RWPE2 (cell line): ENCODE measurements around the gene ENO3.
"Not testable (repeated sequence)": the region's sequence is repeated elsewhere in the genome, so short reads cannot be mapped to it uniquely, and the experiment has no call there.

Source experiments
- ATAC-seq: fragments of 200-7000 bp; cut with Tn5 transposase; 3 replicates; pipeline ENCODE4 v1.9.1; 2021; ENCODE audit warnings: low read depth
- DNase-seq: peaks from one replicate; pipeline ENCODE4 v3.0.0-alpha.2; 2020; ENCODE audit warnings: low spot score
- H3K27ac ChIP-seq: fragments of 450-650 bp; 2 replicates; pipeline ENCODE4 v1.5.1; 2017; ENCODE audit warnings: mild to moderate bottlenecking; ENCODE audit not compliant: poor library complexity, severe bottlenecking
- H3K27me3 ChIP-seq: fragments of 250-450 bp; sonication (Bioruptor Pico); 2 replicates; pipeline ENCODE4 v1.5.1; 2021; ENCODE audit warnings: mild to moderate bottlenecking, moderate library complexity; ENCODE audit not compliant: insufficient read depth, poor library complexity, severe bottlenecking
- H3K36me3 ChIP-seq: fragments of 250-450 bp; sonication (Bioruptor Pico); 2 replicates; pipeline ENCODE4 v1.5.1; 2020; ENCODE audit warnings: low read depth, mild to moderate bottlenecking, moderate library complexity
- H3K4me1 ChIP-seq: fragments of 250-450 bp; sonication (Bioruptor Pico); 2 replicates; pipeline ENCODE4 v1.5.1; 2021; ENCODE audit warnings: mild to moderate bottlenecking, moderate library complexity; ENCODE audit not compliant: insufficient read depth, poor library complexity, severe bottlenecking
- H3K4me3 ChIP-seq: fragments of 250-450 bp; sonication (Bioruptor Pico); 2 replicates; pipeline ENCODE4 v1.5.1; 2021; ENCODE audit warnings: mild to moderate bottlenecking, moderate library complexity; ENCODE audit not compliant: severe bottlenecking
- H3K9me3 ChIP-seq: fragments of 250-450 bp; sonication (Bioruptor Pico); 2 replicates; pipeline ENCODE4 v1.5.1; 2021; ENCODE audit warnings: mild to moderate bottlenecking, moderate library complexity; ENCODE audit not compliant: severe bottlenecking
- TF ChIP-seq, protein P1 (sequence below): fragments of 450-650 bp; IDR thresholded peaks from one replicate; pipeline ENCODE4 v1.5.1; 2017; ENCODE audit warnings: mild to moderate bottlenecking, moderate library complexity; ENCODE audit not compliant: poor library complexity, severe bottlenecking

The ENO3 gene

DNA sequence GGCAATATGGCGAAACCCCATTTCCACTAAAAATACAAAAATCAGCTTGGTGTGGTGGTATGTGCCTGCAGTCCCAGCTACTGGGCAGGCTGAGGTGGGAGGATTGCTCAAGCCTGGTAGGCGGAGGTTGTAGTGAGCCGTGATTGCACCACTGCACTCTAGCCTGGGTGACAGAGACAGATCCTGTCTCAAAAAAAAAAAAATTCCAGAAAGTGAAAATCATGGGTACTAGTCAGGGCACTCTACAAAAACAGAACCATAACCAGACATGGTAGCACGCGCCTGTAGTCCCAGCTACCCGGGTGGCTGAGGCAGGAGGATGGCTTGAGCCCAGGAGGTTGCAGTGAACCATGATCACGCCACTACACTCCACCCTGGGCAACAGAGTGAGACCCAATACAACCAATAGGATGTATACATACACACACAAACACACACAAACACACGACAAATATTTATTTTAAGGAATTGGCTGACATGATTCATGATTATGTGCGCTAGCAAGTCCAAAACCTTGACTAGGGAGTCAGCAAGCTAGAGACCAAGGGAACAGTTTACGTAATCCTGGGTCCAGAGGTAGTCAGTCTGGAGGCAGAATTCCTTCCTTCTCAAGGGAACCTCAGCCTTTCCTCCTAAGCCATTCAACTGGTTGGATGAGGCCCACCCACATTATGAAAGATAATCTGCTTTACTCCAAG, 30.4 kb upstream of the ENO3 start:
- Histone ChIP-seq H3K36me3 (no peaks in the 10 kb centered on the region), H3K4me3 (no peak overlapping the region), H3K27ac (no peak overlapping the region), H3K9me3 (no peaks in the 10 kb centered on the region), H3K27me3 (no peaks in the 10 kb centered on the region), H3K4me1 (no peaks in the 10 kb centered on the region)
- ATAC-seq (peak; percentile 50; the same call in 1 of the 3 replicates), DNase-seq (no peak)
- TF ChIP-seq, protein P1, sequence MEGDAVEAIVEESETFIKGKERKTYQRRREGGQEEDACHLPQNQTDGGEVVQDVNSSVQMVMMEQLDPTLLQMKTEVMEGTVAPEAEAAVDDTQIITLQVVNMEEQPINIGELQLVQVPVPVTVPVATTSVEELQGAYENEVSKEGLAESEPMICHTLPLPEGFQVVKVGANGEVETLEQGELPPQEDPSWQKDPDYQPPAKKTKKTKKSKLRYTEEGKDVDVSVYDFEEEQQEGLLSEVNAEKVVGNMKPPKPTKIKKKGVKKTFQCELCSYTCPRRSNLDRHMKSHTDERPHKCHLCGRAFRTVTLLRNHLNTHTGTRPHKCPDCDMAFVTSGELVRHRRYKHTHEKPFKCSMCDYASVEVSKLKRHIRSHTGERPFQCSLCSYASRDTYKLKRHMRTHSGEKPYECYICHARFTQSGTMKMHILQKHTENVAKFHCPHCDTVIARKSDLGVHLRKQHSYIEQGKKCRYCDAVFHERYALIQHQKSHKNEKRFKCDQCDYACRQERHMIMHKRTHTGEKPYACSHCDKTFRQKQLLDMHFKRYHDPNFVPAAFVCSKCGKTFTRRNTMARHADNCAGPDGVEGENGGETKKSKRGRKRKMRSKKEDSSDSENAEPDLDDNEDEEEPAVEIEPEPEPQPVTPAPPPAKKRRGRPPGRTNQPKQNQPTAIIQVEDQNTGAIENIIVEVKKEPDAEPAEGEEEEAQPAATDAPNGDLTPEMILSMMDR = no peak

DNA sequence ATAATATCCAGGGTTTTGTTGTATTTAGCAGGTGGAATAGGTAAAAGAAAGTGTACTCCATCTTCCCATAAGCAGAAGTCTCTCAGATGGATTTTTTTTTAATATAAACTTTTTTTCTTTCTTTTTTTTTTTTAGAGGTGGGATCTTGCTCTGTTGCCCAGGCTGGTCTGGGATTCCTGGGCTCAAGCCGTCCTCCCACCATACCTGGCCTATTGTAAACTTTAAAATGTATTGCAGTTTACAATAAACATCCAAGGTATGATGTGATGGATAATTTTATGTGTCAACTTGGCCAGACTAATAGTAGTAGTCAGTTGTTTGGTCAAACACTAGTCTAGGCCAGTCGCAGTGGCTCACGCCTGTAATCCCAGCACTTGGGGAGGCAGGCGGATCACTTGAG, 29.6 kb upstream of the ENO3 start:
- Histone ChIP-seq H3K36me3 (no peaks in the 10 kb centered on the region), H3K27ac (no peak overlapping the region), H3K4me3 (no peak overlapping the region), H3K9me3 (no peaks in the 10 kb centered on the region), H3K4me1 (no peaks in the 10 kb centered on the region), H3K27me3 (no peaks in the 10 kb centered on the region)
- DNase-seq (no peak), ATAC-seq (no peak)
- TF ChIP-seq, protein P1 = no peak

DNA sequence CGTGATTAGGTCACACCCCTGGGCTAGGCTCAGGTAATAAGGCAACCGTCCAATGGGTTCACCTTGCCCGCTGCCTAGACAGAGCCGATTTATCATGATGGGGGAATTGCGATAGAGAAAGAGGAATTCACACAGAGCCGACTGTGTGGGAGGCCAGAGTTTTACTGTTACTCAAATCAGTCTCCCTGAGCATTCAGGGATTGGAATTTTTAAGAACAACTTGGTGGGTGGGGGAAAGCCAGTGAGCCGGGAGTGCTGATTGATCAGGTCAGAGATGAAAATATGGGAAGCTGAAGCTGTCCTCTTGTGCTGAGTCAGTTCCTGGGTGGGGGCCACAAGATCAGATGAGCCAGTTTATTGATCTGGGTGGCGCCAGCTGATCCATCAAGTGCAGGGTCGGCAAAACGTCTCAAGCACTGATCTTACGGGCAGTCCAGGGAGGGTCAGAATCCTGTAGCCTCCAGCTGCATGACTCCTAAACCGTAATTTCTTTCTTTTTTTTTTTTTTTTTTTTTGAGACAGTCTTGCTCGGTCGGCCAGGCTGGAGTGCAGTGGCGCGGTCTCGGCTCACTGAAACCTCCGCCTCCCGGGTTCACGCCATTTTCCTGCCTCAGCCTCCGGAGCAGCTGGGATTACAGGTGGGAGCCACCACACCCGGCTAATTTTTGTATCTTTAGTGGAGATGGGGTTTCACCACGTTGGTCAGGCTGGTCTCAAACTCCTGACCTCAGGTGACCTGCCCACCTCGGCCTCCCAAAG, 24.2 kb upstream of the ENO3 start:
- H3K36me3 ChIP-seq, H3K27me3 ChIP-seq, H3K4me3 ChIP-seq, ATAC-seq, H3K4me1 ChIP-seq, DNase-seq, H3K9me3 ChIP-seq, H3K27ac ChIP-seq: not testable (repeated sequence)

DNA sequence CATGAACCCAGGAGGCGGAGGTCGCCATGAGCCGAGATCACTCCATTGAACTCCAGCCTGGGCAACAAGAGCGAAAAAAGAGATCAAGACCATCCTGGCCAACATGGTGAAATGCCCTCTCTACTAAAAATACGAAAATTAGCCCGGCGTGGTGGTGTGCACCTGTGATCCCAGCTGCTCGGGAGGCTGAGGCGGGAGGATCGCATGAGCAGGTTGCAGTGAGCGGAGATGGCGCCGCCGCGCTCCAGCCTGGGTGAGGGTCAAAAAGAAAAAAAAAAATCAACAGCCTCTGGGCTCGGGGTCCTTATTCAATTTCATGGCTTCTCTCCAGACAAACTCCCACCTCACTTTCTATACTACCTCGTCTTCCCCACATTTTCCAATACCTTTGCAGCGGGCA, 22.0 kb upstream of the ENO3 start:
- Histone ChIP-seq H3K4me1 (no peaks in the 10 kb centered on the region), H3K27me3 (no peaks in the 10 kb centered on the region), H3K4me3 (no peak overlapping the region), H3K27ac (no peak overlapping the region), H3K9me3 (no peaks in the 10 kb centered on the region), H3K36me3 (no peaks in the 10 kb centered on the region)
- DNase-seq = no peak
- TF ChIP-seq, protein P1 = no peak
- no peak for ATAC-seq

DNA sequence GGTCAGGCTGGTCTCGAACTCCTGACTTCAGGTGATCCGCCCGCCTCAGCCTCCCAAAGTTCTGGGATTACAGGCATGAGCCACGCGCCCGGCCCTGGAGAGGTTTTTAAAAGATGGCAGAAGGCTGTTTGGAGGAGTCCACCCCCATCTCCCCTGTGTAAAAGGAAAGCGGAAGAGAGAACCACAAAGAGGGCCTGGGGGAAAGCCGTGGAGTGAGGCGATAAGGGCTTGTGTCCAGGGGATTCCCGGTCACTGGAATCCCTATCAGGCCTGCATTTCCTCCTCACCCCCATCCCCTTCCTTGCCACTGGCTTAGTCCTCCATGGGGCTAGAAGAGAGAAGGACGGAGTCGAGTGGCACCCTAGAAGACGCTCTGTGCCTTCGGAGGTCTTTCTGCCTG, 19.0 kb upstream of the ENO3 start, which contains the start of gene GP1BA:
Gene GP1BA (plus strand): TSS at position 315 of the 400 bp plus-strand sequence. CDS start 328 bp downstream, outside the sequence.
- Histone ChIP-seq H3K4me3 (no peak within 1 kb of the TSS), H3K27ac (no peak within 1 kb of the TSS), H3K4me1 (no peaks in the 10 kb centered on the region), H3K27me3 (no peaks in the 10 kb centered on the region), H3K36me3 (peaks cover 3% of the 10 kb centered on the region), H3K9me3 (no peaks in the 10 kb centered on the region)
- TF ChIP-seq, protein P1 = no peak
- no peak for ATAC-seq
- DNase-seq = no peak
